GM06990 (cell line): ENCODE measurements around the gene AAK1.

Experiments used
- DNase-seq: peaks from one replicate; pipeline ENCODE4 v3.0.0-alpha.2; 2011; ENCODE audit not compliant: insufficient read length; ENCODE audit errors: extremely low read depth
- H3K27me3 ChIP-seq: replicated peaks from 2 replicates; pipeline ENCODE4 v1.6.0; 2011; ENCODE audit warnings: low read length; ENCODE audit not compliant: control insufficient read depth, insufficient read depth
- H3K36me3 ChIP-seq: 2 replicates; pipeline ENCODE4 v1.5.1; 2011; ENCODE audit warnings: low read length; ENCODE audit not compliant: control insufficient read depth, insufficient read depth
- H3K4me3 ChIP-seq: replicated peaks from 2 replicates; pipeline ENCODE4 v1.5.1; 2011; ENCODE audit warnings: low read depth, mild to moderate bottlenecking, control low read depth, low read length
- TF ChIP-seq, protein P1 (sequence below): IDR thresholded peaks from 2 replicates; pipeline ENCODE4 v1.5.1; 2011; ENCODE audit warnings: low read length, control low read depth, mild to moderate bottlenecking, inconsistent platforms; ENCODE audit not compliant: insufficient read depth, poor library complexity, severe bottlenecking

AAK1 gene

DNA sequence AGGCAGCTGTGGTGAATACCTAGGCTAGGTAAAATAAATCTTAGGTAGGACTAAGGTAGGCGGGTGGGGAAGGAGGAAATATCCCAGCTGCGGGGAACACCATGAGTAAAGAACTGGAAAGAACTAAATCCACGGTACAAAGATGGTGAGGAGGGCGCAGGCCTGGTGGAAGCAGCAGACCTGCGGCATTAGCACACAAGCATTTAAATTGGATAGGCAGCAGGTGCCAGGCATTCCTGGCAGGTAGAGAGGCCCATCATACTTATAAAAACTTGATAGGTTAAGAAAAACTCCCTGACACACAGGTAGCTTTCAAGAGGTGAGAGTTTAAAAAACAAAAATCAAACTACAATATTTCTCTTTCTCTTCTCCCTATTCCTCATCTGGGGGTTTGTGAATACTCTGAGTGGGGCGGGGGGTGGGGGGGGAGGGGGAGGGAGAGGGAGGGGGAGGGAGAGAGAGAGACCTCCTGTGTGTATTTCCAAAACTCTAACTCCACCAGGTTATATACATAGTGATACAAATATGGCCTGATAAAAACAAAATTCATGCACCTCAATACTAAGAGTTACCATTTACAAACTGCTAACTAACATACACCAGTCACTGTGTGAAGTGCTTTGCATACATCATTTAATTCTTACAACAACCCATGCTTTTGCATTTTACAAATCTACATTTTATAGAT, 13.5 kb downstream of the AAK1 start:
- Histone ChIP-seq H3K27me3 (no peaks in the 10 kb centered on the region), H3K4me3 (no peak overlapping the region), H3K36me3 (no peaks in the 10 kb centered on the region)
- TF ChIP-seq, protein P1, sequence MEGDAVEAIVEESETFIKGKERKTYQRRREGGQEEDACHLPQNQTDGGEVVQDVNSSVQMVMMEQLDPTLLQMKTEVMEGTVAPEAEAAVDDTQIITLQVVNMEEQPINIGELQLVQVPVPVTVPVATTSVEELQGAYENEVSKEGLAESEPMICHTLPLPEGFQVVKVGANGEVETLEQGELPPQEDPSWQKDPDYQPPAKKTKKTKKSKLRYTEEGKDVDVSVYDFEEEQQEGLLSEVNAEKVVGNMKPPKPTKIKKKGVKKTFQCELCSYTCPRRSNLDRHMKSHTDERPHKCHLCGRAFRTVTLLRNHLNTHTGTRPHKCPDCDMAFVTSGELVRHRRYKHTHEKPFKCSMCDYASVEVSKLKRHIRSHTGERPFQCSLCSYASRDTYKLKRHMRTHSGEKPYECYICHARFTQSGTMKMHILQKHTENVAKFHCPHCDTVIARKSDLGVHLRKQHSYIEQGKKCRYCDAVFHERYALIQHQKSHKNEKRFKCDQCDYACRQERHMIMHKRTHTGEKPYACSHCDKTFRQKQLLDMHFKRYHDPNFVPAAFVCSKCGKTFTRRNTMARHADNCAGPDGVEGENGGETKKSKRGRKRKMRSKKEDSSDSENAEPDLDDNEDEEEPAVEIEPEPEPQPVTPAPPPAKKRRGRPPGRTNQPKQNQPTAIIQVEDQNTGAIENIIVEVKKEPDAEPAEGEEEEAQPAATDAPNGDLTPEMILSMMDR: no peak
- no peak for DNase-seq

DNA sequence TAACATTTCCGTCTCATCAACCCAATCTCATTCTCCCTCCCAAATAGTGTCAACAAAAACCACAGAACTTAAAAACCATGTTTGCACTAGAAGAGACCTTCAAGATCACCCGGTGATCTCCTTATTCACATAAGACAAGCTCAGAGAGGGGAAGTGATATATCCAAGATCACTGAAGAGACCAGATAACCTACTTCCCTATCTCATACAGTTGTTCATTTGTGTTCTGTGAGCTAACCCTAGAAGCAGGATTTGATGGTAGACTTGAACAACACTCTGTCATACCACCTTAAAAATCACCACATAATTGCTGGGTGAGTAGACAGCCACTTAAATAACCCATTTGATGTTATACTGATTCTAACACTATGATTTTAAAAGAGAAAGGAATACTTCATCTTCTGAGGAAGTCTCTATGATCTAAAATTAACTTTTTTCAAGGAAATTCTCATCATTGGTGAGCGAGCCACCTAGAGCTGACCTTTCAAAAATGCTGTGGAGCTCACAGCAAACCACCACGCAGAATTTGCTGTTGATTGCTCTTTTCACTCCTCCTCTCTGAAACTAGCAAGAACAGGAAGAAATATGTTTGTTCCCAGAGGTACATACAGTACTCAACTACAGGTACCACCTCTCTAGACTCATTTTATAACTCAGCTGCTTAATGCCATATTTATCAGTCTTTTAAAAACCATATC, 15.1 kb downstream of the AAK1 start:
- no peaks in the 10 kb centered on the region for H3K27me3 ChIP-seq
- no peak for DNase-seq
- TF ChIP-seq, protein P1: no peak
- H3K4me3 ChIP-seq: no peak overlapping the region
- H3K36me3 ChIP-seq: no peaks in the 10 kb centered on the region

DNA sequence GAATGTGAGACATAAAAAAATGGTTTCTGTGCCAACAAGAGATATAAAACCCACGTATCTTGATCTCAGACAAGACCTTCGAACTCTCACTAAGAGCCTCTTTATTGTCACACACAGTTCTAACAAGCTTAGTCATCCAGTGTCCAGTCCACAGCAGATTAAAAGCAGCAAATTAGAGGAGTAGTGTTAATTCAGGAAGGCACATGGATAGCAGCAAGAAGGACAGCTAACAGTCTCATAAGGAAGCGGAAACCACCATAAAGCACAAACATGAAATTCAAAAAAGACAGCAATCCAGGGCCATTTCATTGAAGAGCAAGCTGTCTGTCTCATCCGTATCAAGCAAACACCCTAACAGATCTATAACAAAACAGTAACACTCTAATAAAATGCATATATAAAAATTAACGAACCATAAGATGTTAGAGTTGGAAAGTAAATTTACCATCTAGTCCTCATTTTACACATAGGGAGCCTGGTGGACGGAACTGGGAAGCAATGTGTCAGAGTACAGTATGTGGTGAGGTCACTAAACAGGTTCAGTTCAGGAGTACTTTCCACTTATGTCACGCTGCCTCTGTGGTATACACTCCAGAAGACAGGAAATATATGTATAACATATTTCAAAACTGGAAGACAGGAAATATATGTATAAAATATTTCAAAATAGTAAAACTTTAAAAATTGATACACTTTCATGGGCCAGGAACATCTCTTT, 18.3 kb downstream of the AAK1 start:
- Histone ChIP-seq H3K27me3 (no peaks in the 10 kb centered on the region), H3K4me3 (no peak overlapping the region), H3K36me3 (no peaks in the 10 kb centered on the region)
- TF ChIP-seq, protein P1: no peak
- DNase-seq: no peak

DNA sequence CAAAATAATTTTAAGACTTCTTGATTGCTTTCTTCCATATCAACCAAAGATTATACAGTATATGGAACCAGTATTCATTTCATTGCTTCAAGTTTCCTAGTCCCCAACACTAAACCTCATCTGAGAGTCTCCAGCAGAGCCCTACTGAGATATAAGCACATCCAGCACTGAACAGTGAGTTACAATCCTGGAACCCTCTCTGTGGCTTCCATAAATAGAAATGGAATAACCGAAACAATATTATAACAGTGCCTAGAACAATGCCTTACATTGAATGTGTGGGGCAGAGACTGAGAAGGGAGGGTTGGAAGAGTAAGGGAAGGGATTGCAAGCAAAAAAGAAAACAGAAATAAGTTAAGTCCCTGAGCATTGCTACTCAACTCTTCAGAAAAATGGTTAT, 18.9 kb downstream of the AAK1 start:
- H3K36me3 ChIP-seq: no peaks in the 10 kb centered on the region
- no peak overlapping the region for H3K4me3 ChIP-seq
- TF ChIP-seq, protein P1: no peak
- no peak for DNase-seq
- no peaks in the 10 kb centered on the region for H3K27me3 ChIP-seq

DNA sequence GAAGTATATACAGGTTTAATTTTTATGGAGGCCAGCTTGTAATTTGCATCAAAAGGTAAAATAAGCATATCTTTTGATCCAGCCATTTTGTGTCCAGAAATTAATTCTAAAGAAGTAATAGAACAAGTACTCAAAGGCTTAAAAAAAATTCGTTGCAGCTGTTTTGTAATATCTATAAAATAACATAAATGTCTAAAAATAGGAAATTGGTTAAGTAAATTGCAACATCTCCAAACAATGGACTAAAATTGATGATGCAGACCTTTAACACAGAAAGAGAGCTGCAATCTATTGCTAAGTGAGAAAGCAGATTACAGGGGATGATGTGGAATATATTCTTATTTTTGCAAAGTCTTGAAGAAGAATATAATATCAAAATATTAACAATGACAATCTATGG, 19.4 kb downstream of the AAK1 start:
- Histone ChIP-seq H3K27me3 (no peaks in the 10 kb centered on the region), H3K36me3 (no peaks in the 10 kb centered on the region), H3K4me3 (no peak overlapping the region)
- DNase-seq: no peak
- TF ChIP-seq, protein P1: no peak
